Kidney glomerular epithelial cell (primary cell): ENCODE measurements around the gene LPCAT1.

Source experiments
- DNase-seq: peaks from one replicate; lab custom pipeline; 2025; lab: John Stamatoyannopoulos, UW

Gene LPCAT1

DNA sequence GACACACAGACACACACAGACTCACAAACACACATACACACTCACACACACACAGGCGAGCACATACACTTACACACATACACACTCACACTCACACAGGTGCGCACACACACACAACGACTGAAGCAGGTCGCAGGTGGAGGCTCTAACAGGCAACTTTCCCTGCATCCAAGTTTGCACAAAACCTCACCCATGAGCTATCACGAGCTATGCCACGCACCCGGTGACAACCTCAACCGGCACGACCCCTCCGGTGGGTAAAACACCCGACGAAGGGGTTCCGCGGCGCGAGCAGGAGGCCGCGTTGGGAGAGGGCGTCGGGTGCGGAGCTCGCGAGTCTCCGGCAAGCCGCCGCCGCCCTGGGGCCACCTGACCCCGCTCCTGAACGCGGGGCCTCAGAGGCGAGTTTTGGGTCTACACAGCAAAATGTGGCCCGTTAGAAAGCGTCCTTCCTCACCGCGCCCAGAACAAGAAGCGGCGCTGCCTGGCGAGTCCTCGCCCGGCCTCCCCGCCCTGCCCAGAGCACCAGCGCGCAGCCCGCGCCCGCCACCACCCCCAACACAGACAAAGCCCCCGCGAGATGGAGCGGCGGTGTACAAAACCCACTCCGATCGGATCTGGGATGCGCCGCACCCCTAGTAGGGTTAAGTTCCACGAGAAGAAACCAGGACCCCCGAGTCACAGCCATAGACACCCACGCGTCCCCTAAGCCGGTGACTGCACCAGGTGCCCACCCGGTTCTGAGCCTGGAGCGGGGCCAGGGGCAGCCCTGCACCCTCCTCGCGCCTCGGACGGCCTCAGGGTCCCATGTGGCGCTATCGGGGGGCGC, 79.2 kb downstream of the LPCAT1 start:
- no peak for DNase-seq

DNA sequence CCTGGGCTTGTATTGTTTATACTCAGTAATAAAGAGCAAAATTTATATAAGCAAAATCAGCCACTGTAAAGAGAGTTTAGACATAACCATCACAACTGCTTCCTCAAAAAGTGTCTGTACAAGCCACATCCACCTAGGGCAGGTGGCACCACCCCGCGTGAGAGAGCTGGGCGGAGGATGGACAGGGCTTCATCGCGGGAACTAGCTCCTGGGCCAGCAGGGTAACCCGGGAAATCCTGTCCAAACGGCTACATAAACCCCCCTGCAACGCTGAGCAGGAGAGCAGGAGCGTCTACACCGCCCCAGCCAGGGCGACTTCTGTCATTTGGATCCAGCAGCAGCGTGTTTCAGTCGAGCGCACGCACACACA, 79.8 kb downstream of the LPCAT1 start:
- DNase-seq = no peak

DNA sequence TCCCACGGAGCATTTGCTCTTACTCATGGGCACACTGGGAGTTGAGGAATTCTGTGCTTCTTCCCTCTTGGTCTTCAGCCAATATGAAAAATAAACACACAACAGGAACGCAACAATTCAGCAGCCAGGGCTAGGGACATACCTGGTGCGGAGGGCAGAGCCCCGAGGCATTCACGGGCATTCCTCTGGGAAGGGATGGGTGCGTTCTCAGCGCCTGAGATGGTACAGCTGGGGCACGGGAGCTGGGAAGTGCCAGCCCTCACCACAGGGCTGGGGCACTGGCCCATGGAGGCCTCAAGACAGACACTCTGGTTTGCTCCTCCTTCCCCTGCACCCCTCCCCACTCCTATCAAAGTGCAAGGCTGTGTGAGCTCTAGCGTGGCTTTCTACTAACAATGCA, 80.6 kb downstream of the LPCAT1 start:
- no peak for DNase-seq

DNA sequence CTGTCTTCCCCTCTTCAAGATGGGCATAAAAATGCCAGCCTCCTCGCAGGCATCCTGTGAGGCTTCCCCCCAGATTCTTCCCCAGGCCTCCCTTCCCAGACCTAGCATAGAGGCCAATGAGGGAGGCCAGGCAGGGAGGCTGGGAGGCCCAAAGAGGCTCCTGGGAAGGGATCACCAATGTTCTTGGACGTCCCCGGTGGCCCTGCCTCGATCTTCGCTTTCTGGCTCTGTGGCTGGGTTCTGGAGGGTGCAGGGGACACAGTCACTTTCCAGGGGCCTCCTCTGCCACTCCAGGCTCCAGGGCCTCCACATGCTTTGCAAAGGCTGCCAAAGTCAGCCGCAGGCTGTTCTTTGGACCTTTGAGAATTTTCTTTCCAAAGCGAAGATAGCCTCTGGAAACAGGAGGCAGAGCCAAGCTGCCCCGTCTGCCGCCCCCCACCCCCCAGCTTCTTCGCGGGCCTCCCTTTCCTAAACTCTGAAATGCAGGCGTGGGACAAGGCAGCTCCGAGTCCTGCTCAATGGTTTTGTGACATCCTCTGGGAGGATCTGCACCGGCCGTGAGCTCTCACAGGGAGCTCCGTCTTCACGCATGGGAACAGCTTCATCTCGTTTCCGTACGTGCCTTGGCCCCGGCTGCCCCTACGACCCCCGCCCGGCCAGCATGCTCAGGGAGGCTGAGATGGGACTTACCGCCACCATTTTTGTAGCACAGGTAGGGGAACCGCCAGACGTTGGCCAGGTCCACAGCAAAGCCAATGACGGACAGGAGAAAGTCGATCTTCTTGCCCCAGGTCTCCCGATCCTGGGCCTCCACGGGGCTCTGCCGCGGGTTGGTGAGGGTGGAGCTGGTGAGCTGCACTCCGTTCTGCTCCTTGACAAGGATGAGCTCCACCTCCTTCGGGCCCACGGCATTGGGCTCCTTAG, 81.3 kb downstream of the LPCAT1 start:
- no peak for DNase-seq

DNA sequence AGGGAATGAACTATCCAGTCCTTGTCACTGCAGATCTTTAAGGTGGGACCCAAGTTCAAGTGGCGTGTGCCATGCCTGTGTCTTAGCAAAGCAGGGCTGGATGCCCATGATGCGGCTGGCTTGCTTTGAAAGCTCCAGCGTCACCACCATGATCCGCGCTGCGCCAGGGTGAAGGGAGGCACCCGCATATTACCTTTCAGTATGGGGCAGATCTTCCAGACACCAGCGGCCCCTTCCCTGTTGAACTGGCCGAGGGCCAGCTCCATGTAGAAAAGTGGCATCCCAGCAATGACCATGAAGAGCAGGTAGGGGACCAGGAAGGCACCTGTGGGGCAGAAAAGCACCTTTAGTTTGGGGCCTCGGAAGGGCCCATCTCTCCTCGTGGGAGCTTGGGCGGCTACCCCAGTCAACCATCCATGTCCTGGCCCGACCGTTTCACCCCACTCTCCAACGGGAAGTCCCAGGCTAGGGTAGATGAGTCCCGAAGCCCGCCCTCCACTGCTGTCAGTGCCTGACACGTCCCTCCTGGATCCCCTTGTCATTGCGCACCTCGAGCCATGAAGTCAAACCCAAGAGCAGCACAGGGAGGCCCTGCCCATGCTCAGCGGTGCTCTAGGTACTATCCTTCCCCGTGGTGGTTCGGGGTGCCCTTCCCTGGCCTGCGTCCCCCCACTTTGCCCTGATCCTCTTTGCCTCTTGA, 82.4 kb downstream of the LPCAT1 start:
- DNase-seq = no peak

DNA sequence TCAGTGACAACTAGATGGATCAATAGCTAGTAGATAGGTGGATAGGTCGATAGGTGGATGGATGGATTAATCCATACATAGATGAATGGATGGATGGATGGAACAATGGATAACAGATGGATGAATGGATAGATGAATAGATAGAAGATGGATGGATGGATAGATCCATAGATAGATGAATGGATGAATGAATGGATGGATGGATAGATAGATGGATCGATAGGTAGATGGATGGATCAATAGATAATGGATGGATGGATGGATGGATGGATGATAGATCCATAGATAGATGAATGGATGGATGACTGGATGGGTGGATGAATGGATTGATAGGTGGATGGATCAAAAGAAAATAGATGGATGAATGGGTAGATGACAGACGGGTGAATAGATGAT, 83.7 kb downstream of the LPCAT1 start:
- DNase-seq = no peak

DNA sequence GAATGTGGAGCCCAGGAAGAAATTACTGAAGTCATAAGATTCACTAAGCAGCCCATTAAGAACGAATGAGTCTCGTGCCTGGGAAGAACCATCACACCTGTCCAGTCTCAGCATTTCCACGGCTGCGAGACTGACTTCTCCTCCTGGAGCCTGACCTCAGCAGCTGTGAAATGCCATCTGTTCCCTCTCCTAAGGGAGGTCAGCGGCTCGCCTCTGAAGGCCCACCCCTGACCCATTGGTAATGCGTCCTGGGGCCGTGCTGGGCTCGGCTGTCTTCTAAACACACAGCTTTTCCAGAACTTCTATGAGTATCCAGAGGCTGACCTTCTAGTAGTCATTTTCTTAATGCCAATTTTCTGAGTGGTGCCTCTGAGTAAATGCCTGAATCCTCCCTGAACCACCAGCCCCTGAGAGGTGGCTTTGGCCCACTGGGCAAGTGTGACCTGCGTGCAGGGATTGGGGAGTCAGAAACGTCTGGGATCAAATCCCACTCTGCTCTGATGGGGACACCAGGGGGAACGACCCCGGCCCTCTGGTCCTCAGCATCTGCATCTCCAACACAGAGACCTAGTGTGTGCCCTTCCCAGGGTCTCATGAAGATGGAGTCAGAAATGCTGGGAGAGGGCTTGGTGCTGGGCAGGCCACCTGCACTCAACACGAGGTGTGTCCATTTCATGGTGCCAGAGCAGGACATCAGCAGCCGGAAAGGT, 84.2 kb downstream of the LPCAT1 start:
- DNase-seq = no peak

DNA sequence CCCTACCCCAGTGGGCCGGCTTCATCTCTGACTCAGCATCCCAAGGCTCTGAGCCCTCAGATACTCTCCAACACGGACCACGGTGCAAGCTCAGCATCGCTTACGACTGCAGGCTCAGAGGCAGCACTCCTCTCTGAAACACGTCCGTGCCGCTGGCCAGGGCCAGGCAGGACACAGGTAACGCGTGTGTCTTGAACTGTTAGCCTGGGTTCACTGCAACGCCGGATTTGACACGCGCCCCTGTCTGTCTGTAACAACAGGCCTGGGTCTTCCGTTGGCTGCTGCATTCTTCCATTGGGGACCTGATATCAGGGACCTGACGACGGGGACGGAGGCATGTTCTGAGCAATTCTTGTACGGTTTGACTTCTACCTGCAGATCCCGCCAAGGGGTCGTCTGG, 84.9 kb downstream of the LPCAT1 start:
- DNase-seq = no peak

DNA sequence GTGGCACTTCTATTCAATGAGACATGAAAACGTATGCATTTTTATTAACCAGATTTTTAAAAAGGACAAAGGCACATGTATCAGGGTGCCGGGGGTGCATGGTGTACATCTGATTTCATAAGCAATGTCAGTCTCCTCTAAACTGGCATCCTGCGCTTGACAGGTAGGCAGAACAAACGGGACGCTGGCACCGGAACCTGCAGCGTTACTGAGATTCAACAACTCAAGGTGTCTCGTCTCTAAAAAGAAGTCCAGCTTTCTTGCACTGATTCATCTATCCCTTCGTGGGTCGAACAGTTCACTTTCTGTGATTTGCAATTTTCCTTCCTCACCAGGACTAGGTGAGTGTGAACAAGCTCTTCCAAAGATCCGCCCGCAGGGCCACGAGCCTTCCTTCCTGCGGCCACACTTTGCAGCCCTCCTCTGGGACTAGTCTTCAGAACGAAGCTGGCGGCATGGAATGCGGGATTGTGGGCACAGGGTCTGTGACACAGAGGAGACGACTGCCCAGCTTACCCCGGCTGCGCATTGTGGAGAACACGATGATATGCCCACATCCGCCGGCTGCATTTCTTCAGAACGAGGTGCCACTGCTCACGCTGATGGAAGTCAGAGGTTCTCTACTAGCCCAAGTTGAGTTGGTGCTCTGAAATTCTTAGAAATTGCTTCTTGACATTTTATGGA, 85.7 kb downstream of the LPCAT1 start:
- DNase-seq = no peak

DNA sequence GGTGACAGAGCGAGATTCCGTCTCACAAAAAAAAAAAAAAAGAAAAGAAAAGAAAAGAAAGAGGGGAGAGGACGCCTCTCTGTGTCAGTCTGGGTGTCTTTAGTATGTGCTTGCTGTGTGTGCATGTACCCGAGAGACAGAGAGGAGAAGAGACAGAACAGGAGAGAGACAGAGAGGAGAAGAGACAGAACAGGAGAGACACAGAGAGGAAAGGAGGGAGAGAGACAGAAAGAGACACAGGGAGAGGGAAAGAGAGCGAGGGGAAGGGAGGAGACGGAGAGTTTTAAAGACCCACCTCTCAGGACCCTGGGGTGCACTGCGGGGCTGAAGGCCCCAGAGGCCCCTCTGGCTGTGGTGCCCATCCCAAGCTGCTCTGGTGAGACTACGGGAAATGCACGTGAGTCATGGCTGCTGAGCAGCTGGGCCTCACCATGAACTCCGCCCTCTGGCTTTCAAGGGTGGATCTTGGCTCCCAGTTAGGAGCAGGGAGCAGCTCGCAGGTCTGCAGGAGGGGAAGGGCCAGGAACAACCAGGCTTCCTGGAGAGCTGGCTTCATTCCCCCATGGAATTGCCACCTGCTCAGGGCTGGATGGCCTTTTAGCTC, 86.4 kb downstream of the LPCAT1 start:
- no peak for DNase-seq

DNA sequence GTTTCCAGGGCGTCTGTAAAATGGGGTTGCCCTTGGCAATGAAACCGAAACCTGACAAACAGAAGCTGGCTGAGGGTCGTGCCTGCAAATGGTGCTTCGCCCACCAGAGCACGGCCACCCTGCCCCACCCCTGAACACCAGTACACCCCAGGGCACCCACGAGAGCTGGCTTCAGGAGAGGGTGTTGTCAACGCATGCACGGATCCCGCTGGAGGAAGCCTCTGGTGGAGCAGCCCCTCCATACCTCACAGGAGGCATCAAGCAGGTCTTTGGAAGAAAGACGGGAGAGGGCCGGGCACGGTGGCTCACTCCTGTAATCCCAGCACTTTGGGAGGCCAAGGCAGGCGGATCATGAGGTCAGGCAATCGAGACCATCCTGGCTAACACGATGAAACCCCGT, 87.1 kb downstream of the LPCAT1 start:
- DNase-seq = no peak

DNA sequence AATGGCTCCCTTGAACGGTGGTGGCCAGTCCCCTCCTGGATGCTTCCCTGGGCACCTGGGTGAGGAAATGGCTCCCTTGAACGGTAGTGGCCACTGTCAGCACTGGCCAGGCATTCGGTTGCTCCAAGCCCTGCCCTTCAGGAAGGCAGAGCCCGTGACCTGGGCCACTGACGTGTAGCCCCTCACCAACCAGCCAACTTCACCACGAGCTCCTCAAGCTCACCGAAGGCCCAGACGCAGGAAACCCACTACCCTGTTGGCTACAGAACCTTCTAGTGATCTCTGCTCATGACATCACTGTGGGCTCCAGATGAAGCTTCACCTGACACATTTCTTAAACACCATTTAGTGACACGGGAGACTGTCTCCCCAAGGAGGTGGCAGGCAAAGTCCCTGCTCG, 87.7 kb downstream of the LPCAT1 start:
- DNase-seq = no peak

DNA sequence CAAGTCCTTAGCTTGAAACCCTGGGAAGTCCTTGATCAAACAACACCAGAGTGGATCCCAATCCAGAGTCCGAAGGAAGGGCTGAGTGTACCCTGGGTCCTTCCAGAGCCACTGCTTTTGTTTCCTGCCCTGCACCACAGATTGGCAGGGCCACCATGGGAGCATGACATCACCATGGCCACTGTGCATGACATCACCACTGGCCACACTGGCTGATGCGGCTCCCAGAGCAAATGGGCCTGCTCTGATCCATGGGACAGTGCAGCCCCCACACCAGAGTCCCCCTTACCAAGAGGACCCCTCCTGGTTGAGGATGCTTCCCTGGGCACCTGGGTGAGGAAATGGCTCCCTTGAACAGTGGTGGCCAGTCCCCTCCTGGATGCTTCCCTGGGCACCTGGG, 88.4 kb downstream of the LPCAT1 start:
- no peak for DNase-seq

DNA sequence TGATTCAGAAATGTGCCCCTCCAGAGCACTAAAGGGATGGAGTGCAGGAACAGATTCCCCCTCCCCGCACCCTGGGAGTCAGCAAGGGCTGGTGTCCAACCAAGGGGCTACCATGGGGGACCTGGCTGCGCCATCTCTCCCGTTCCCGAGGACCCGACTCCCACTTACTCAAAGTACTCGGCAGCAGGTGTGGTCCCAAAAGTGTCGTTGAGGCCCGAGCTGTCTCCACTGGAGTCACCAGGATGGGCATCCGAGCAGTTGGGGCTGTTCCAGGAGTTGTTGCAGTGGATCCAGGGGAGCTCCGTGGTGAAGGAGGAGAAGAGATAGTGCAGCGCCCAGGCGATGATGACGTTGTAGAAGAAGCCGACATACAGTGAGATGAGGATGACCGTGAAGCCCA, 91.5 kb downstream of the LPCAT1 start:
- DNase-seq = no peak

DNA sequence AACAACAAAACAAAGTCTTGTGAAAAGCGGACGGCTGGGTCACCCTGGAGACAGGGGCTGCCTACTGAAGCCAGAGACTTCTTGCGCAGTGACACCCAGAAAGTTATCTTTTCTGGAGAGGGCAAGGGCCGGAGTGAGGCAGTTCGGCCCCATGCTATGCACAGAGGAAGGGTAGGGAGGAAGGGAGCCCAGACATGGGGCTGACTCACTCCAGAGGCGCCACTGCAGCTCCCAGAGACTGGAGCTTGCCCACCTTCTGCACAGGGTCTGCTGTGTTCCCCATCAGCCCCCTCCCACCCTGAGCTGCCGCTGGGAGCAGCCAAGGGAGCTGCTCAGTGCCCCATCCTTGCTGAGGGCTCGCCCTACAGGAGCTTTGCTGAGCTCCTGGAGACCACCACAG, 91.9 kb downstream of the LPCAT1 start:
- no peak for DNase-seq

DNA sequence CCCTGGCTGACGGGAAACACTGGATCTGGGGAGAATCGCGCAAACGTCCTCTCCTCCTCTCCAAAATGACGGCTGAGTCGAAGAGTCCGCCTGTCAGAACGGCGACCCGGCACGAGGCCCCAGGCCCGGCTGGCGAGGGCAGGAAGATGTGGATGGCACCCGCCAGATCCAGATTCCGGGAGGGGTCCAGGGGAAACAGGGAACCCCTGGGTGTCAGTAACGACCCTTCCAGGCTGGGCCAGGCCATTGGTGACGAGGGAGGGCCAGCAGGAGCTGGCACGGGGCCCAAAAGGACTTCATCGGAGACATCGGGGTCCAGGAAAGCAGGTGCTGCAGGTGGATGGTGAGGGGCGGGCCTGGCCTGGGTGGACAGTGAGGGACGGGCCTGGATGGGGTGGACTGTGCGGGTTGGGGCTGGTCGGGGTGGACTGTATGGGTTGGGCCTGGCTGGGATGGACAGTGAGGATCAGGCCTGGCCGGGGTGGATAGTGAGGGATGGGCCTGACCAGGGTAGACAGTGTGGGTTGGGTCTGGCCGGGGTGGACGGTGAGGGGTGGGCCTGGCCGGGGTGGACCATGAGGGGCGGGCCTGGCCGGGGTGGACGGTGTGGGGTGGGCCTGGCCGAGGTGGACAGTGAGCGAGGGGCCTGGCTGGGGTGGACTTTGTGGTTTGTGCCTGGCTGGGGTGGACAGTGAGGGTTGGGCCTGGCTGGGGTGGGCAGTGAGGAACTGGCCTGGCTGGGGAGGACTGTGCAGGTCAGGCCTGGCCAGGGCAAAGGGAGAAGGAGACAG, 92.5 kb downstream of the LPCAT1 start:
- no peak for DNase-seq

DNA sequence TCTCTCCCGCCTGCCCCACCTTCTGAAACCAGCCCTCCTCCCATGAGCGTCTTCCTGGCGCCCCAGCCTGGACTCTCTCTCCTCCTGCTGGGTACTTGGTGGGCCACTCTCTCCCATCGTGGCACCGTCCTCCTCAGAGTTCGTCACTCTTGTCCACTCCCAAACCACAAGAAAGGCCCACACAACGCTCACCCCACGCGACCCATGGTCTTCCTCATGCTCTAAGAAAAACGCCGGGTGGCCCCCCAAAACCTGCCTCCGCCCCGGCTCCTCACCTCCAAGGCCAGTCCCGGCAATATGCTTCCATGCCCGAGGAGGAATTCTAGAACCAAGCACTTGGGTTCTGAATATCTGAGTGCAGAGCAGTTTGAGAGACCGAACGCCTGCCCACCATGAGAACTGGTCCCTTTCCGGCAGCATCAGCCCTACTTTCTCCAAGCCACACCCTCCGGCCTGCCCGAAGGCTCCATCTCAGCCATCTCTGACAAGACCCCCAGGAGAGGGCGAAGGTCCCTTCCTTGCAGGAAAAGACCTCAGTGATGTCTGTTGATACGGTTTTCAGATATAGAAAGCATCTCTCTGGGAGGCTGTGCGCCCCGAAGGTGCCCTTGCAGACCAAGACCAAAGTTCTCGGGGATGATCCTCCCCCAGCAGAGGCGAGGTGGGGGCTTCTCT, 93.5 kb downstream of the LPCAT1 start:
- no peak for DNase-seq

DNA sequence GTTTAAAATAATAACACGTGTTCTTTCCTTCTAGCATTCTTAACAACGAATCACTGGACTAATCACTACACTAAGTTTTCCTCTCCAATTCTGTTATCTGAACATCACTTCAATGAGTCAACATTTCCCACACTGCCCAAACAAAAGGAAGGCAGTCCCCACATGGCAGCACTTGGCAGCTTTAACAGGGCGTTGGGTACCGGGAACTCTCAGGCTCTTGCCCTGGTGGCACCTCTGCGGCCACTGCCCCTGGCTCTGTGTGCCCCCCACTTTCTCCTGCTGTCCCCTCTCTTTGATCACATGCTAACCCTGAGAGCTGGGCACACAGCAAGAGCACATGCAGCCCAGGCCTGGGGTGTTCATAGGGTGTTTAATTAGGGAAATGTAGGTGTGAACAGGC, 94.3 kb downstream of the LPCAT1 start:
- DNase-seq = no peak

DNA sequence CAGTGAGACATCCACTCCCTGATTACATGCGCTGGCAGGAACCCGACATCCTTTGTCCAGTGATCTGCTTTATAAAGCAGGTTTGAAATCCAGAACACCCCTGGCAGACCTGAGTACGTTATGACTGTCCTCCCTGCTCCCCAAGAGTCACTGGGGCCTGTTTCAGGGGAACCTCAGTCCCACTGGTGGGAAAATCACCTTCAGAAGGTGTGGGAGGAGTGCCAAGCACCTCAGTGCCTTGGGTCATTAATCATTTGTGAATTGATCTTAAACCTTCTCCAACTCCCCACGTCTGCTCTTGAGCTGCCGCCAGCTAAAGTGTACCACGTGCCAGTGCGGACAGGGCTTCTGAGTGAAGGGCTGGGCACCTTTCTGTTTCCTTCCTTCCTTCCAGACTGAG, 94.7 kb downstream of the LPCAT1 start:
- DNase-seq = no peak

DNA sequence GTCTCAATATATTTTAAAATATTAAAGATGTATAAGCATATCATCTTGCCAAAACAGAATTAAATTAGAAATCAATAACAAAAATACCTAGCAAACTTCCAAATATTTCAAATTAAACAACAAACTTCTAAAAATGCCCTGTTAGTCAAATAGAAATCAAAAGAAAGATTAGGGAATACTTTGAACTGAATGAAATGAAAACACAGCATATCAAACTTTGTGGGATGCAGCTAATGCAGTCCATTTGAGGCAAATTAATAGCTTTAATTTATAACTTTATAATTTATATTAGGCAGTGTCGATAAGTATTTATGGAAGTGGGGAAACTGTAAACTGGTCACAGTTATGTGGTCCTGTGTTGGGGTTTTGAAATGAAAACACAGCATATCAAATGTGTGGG, 95.7 kb downstream of the LPCAT1 start:
- no peak for DNase-seq
